DOHH2 (cell line): ENCODE measurements around the gene GATB.

ENCODE experiments used
- H3F3A ChIP-seq: fragments of 200-600 bp; sonication (generic), shearing (Covaris generic); 2 replicates; pipeline ENCODE4 v1.6.0; 2016; ENCODE audit warnings: antibody characterized with exemption, mild to moderate bottlenecking; ENCODE audit not compliant: control insufficient read depth, insufficient read depth
- H3K27ac ChIP-seq: fragments of 200-600 bp; sonication (generic); 2 replicates; pipeline ENCODE4 v1.5.1; 2014; ENCODE audit warnings: low read depth, mild to moderate bottlenecking, low read length, moderate library complexity
- H3K27me3 ChIP-seq: fragments of 200-600 bp; sonication (generic); 2 replicates; pipeline ENCODE4 v1.6.1; 2014; ENCODE audit warnings: mild to moderate bottlenecking, low read length, mixed read lengths; ENCODE audit not compliant: control insufficient read depth
- H3K36me3 ChIP-seq: fragments of 200-600 bp; sonication (generic); 2 replicates; pipeline ENCODE4 v1.6.1; 2014; ENCODE audit warnings: mild to moderate bottlenecking, low read length, moderate library complexity, mixed read lengths; ENCODE audit not compliant: control insufficient read depth
- H3K4me1 ChIP-seq: fragments of 200-600 bp; sonication (generic); 2 replicates; pipeline ENCODE4 v1.6.1; 2014; ENCODE audit warnings: mild to moderate bottlenecking, low read length, mixed read lengths; ENCODE audit not compliant: control insufficient read depth
- H3K4me2 ChIP-seq: fragments of 200-600 bp; sonication (generic); 2 replicates; pipeline ENCODE4 v1.6.0; 2014; ENCODE audit warnings: mild to moderate bottlenecking, low read length, moderate library complexity
- H3K4me3 ChIP-seq: fragments of 200-600 bp; sonication (generic); 2 replicates; pipeline ENCODE4 v1.5.1; 2014; ENCODE audit warnings: mild to moderate bottlenecking, low read length, mixed read lengths
- H3K79me2 ChIP-seq: fragments of 200-600 bp; sonication (generic); 2 replicates; pipeline ENCODE4 v1.6.1; 2014; ENCODE audit warnings: mild to moderate bottlenecking, low read length, mixed read lengths; ENCODE audit not compliant: control insufficient read depth
- H3K9me2 ChIP-seq: fragments of 200-600 bp; sonication (generic); replicated peaks from 2 replicates; pipeline ENCODE4 v1.6.1; 2014; ENCODE audit warnings: mild to moderate bottlenecking, low read length, mixed read lengths; ENCODE audit not compliant: control insufficient read depth
- H3K9me3 ChIP-seq: fragments of 200-600 bp; sonication (generic); 2 replicates; pipeline ENCODE4 v1.6.1; 2014; ENCODE audit warnings: antibody characterized with exemption, low read length, mixed read lengths; ENCODE audit not compliant: control insufficient read depth, insufficient read depth
- H4K20me1 ChIP-seq: fragments of 200-600 bp; sonication (generic); 2 replicates; pipeline ENCODE4 v1.6.0; 2014; ENCODE audit warnings: low read depth, mild to moderate bottlenecking, antibody characterized with exemption, low read length, moderate library complexity; ENCODE audit not compliant: control insufficient read depth, insufficient read depth
- CTCF ChIP-seq: fragments of 200-600 bp; sonication (generic); IDR thresholded peaks from one replicate; pipeline ENCODE4 v1.5.1; 2014; ENCODE audit warnings: antibody characterized with exemption, mild to moderate bottlenecking, low read depth, low read length; ENCODE audit not compliant: poor library complexity, severe bottlenecking
- EZH2phosphoT487 ChIP-seq: fragments of 200-600 bp; sonication (generic); IDR thresholded peaks from 2 replicates; pipeline ENCODE4 v1.6.1; 2017; ENCODE audit warnings: borderline replicate concordance, mild to moderate bottlenecking, antibody characterized with exemption, low read length, moderate library complexity, mixed read lengths

Gene GATB

DNA sequence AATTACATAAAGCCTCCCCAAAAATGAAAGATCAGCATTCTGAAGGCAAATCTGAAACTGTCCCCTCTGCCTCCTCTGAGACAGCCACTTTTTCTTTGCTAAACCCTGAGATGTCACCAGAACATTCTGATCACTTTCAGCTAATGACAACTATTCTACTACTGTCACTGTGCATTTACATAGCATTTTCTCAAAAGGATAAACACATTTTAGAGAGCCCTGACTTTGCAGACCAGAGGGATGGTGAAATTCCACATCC lies 72.1 kb downstream of the GATB start:
- no peaks in the 10 kb centered on the region for H3K9me3 ChIP-seq
- no peaks in the 10 kb centered on the region for H4K20me1 ChIP-seq
- H3K4me3 ChIP-seq: no peak overlapping the region
- no peak for TF ChIP-seq CTCF
- TF ChIP-seq EZH2phosphoT487: no peak
- no peak overlapping the region for H3K27ac ChIP-seq
- H3K4me2 ChIP-seq: no peak overlapping the region
- no peaks in the 10 kb centered on the region for H3K36me3 ChIP-seq
- no peaks in the 10 kb centered on the region for H3K27me3 ChIP-seq
- H3K9me2 ChIP-seq: no peaks in the 10 kb centered on the region
- H3F3A ChIP-seq: no peaks in the 10 kb centered on the region
- no peaks in the 10 kb centered on the region for H3K79me2 ChIP-seq
- H3K4me1 ChIP-seq: no peaks in the 10 kb centered on the region

DNA sequence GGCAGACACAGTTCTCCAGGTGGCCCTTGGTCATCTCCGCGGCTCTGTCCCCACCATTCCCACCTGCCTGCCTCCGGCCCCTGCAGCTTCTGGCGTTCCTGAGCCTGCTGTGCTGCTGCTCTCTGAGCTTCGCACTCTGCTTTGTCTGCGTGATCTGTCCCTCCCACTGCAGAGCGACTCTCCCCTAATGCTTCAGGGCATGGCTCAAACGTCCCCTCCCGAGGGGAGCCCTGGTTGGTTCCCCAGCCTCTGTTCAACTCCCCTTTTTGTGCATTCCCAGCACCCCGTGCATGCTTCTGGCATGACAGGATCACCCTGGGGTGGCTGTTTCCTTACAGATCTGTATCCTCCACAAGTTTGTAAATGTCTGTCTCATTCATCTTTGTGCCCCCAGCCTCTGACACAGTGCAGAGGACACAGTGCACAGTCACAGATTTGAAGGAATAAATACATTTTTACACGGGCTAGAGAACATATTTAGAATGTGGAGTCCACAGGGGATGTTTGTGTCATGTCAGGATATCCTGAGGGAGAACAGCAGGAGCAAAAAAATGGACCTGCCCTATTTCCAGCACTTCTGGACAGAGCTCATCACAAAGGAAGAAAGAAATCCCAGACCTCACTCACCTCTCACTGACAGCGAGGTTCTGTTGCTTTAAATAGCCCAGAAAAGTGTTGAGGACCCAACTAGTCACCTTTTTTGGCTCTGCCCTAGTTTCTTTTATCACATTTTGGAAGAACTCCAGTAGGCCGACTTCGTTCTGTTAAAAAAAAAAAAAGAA lies 72.6 kb downstream of the GATB start:
- H3K27me3 ChIP-seq: no peaks in the 10 kb centered on the region
- H3K4me1 ChIP-seq: no peaks in the 10 kb centered on the region
- TF ChIP-seq CTCF (no peak), EZH2phosphoT487 (no peak)
- no peaks in the 10 kb centered on the region for H4K20me1 ChIP-seq
- no peak overlapping the region for H3K27ac ChIP-seq
- no peaks in the 10 kb centered on the region for H3K9me3 ChIP-seq
- no peak overlapping the region for H3K4me2 ChIP-seq
- H3K9me2 ChIP-seq: no peaks in the 10 kb centered on the region
- no peaks in the 10 kb centered on the region for H3K36me3 ChIP-seq
- H3K79me2 ChIP-seq: no peaks in the 10 kb centered on the region
- no peak overlapping the region for H3K4me3 ChIP-seq
- no peaks in the 10 kb centered on the region for H3F3A ChIP-seq

- TF ChIP-seq EZH2phosphoT487 (no peak), CTCF (no peak)
- Histone ChIP-seq H3K4me1 (no peaks in the 10 kb centered on the region), H3K27me3 (no peaks in the 10 kb centered on the region), H4K20me1 (no peaks in the 10 kb centered on the region), H3K79me2 (no peaks in the 10 kb centered on the region), H3K9me3 (no peaks in the 10 kb centered on the region), H3K36me3 (no peaks in the 10 kb centered on the region), H3K9me2 (no peaks in the 10 kb centered on the region), H3K4me2 (no peak overlapping the region), H3F3A (no peaks in the 10 kb centered on the region), H3K4me3 (no peak overlapping the region), H3K27ac (no peak overlapping the region)
These were observed 73.7 kb downstream of the GATB start for GRCh38 chr4:151687021-151687640.
